Ascending aorta (tissue), 2 donors: ENCODE results near the gene UPP2. TPM values are rescaled to one million over a fixed set of nuclear protein-coding genes. Genes with fewer than 3 reads are reported as not detected.

Experiments used
- DNase-seq, 2 donors: peaks; one replicate each; pipeline ENCODE4 v3.0.0-alpha.2; 2019; ENCODE audit warnings: low spot score in 2 of 2
- H3K27ac ChIP-seq, 2 donors: fragments of 200-600 bp; sonication (generic); one replicate each; pipeline ENCODE4 v1.5.1; 2016 to 2017; ENCODE audit warnings: mild to moderate bottlenecking in 1 of 2
- H3K27me3 ChIP-seq: fragments of 200-600 bp; sonication (generic); one replicate; pipeline ENCODE4 v1.5.1; 2017
- H3K36me3 ChIP-seq, 2 donors: fragments of 200-600 bp; sonication (generic); one replicate each; pipeline ENCODE4 v1.5.1; 2016
- H3K4me1 ChIP-seq, 2 donors: fragments of 200-600 bp; sonication (generic); one replicate each; pipeline ENCODE4 v1.5.1; 2016 to 2017; ENCODE audit warnings: mild to moderate bottlenecking in 1 of 2
- H3K4me3 ChIP-seq, 2 donors: fragments of 200-600 bp; sonication (generic); one replicate each; pipeline ENCODE4 v1.5.1; 2016 to 2017; ENCODE audit warnings: mild to moderate bottlenecking in 1 of 2
- H3K9me3 ChIP-seq, 2 donors: fragments of 200-600 bp; sonication (generic); one replicate each; pipeline ENCODE4 v1.5.1; 2016
- intact Hi-C: fragments of 100-400 bp; cut with DNase I; formaldehyde crosslinking; loops from one replicate; pipeline ENCODE4 v1.15.1; 2023
- total RNA-seq: library from RNA; depleted of rRNA; stranded (reverse); fragments of >200 nt; gene quantifications from one replicate; pipeline ENCODE4 v1.1.0, GENCODE V29; 2016
- TF ChIP-seq, protein P1 (sequence below), 3 experiments: fragments of 200-600 bp in 2 of 3; fragments of 450-650 bp in 1 of 3; sonication (generic) in 2 of 3; IDR thresholded peaks; one replicate each; pipeline ENCODE4 v1.5.1; 2016 to 2019; ENCODE audit warnings: antibody characterized with exemption in 3 of 3, mild to moderate bottlenecking in 1 of 3, moderate library complexity in 1 of 3

UPP2 gene
- total RNA-seq, 1 donor from 2014 or later, result not detected

DNA sequence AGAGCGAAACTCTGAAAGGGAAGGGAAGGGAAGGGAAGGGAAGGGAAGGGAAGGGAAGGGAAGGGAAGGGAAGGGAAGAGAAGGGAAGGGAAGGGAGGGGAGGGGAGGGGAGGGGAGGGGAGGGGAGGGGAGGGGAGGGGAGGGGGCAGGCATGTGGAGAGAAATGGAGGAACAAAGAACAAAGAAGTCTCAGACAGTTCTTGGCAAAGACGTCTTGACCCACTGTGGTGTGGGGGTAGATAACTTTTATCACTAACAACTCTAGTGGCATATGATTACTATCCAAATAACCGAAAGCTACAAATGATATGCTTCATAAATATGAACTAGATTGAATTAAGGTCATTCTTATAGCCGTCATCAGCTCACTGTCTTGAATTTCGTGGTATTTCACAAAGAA is 3.2 kb downstream of the UPP2 start:
- Histone ChIP-seq H3K4me3 (no peak overlapping the region), H3K4me1 (no peaks in the 10 kb centered on the region), H3K9me3 (no peaks in the 10 kb centered on the region), H3K36me3 (no peaks in the 10 kb centered on the region), H3K27ac (no peak overlapping the region), H3K27me3 (no peaks in the 10 kb centered on the region)
- intact Hi-C loops, result no loop called here
- TF ChIP-seq, protein P1, sequence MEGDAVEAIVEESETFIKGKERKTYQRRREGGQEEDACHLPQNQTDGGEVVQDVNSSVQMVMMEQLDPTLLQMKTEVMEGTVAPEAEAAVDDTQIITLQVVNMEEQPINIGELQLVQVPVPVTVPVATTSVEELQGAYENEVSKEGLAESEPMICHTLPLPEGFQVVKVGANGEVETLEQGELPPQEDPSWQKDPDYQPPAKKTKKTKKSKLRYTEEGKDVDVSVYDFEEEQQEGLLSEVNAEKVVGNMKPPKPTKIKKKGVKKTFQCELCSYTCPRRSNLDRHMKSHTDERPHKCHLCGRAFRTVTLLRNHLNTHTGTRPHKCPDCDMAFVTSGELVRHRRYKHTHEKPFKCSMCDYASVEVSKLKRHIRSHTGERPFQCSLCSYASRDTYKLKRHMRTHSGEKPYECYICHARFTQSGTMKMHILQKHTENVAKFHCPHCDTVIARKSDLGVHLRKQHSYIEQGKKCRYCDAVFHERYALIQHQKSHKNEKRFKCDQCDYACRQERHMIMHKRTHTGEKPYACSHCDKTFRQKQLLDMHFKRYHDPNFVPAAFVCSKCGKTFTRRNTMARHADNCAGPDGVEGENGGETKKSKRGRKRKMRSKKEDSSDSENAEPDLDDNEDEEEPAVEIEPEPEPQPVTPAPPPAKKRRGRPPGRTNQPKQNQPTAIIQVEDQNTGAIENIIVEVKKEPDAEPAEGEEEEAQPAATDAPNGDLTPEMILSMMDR (IDR thresholded peaks at IDR 0.05), result no peak
- DNase-seq, result no peak

DNA sequence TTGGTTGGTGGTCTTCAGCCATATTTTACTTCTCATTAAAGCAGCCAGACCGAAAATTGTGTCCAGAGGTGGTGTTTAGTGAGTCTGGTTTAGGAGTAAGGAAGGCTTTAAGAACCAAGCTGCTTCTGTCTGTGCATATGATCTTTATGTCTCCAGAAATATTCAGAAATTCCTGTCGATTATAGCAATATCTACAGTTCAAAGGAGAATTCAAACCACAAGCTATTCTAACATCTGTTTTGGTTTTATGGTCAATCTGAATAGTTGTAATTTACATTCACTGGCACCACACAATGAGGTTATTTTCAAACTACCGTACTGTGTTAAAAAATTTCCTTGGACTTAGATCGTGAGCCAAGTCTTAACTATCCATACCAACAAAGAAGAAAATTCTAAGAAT is 11.3 kb downstream of the UPP2 start:
- H3K4me3 ChIP-seq, result no peak overlapping the region
- no peak for DNase-seq
- H3K4me1 ChIP-seq, result no peaks in the 10 kb centered on the region
- H3K9me3 ChIP-seq, result no peaks in the 10 kb centered on the region
- intact Hi-C loops, result no loop called here
- no peaks in the 10 kb centered on the region for H3K27me3 ChIP-seq
- no peaks in the 10 kb centered on the region for H3K36me3 ChIP-seq
- no peak overlapping the region for H3K27ac ChIP-seq
- TF ChIP-seq, protein P1 (IDR thresholded peaks at IDR 0.05), result no peak

DNA sequence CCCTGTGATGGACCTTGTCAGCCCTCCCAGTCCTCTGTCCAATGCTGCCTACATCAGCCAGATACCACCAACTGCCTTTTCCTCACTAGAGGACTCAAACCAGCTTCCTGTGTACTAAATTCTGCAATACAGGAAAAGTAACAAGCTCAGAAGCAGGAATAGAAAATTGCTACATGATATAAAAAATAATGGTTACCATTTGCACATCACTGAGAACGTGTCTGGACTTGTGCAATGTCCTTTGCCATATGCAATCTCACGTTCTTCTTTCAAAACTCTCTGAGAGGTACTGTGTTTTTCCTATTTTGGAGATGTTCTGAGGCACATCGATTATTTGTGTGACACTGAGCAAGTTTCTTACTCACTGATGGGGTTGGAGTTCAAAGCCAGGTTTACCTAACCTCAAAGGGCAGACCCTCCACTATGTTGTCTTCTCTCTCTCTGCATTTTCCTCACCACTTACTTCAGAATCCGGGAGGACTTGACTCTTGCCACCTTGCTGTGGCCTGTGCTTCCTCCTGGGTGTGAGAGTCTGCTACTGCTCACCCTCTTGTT is 12.1 kb downstream of the UPP2 start:
- H3K4me1 ChIP-seq, result no peaks in the 10 kb centered on the region
- H3K36me3 ChIP-seq, result no peaks in the 10 kb centered on the region
- no peak overlapping the region for H3K4me3 ChIP-seq
- intact Hi-C loops, result no loop called here
- TF ChIP-seq, protein P1 (IDR thresholded peaks at IDR 0.05), result no peak
- no peak overlapping the region for H3K27ac ChIP-seq
- H3K9me3 ChIP-seq, result no peaks in the 10 kb centered on the region
- no peak for DNase-seq
- no peaks in the 10 kb centered on the region for H3K27me3 ChIP-seq

DNA sequence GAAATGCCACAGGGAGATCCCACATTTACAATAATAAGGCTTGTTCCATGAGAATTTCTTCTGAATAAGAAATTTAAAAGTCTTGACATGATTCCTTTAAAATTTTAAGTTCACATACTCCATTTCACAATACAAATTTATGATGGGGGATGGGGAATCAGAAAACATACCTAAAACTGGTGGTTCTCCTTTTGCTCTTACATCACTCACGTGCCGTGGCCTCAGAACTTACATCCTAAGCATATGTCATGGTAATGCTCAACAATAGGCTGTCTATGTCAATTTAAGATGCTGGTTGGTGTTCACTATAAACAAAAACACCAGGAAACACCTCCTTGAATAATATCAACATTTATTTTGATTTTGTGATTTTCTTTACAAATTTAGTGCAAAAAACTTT is 12.8 kb downstream of the UPP2 start:
- Histone ChIP-seq H3K27me3 (no peaks in the 10 kb centered on the region), H3K4me3 (no peak overlapping the region), H3K4me1 (no peaks in the 10 kb centered on the region), H3K27ac (no peak overlapping the region), H3K36me3 (no peaks in the 10 kb centered on the region), H3K9me3 (no peaks in the 10 kb centered on the region)
- no peak for DNase-seq
- TF ChIP-seq, protein P1 (IDR thresholded peaks at IDR 0.05), result no peak
- intact Hi-C loops, result no loop called here

DNA sequence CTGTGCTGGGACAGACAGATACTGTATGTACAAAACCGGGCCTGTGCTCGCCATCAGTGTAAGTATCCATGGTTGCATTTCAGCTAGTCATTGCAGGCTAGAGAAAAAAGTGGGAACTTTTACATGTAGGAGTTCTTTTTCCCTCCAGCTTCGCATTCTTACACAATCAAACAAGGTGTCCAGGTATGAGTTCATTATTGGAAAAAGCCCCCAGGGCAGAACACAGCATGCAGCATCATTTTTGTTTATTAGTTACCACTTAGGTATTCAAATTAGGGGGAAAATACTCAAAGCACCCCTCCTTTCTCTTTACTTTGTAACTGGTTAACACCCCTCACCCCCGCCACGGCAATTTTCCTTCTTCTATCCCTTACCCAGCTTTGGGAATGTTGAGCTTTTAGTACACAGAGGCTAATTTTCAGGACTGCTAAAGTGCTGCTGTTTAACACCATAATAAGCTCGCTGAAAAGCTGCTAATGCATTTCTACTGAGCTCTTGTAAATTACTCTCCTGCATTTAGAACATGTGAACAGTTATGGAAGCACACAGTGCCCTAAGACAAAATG is 13.6 kb downstream of the UPP2 start:
- DNase-seq, result no peak
- Histone ChIP-seq H3K9me3 (no peaks in the 10 kb centered on the region), H3K27ac (no peak overlapping the region), H3K36me3 (no peaks in the 10 kb centered on the region), H3K27me3 (no peaks in the 10 kb centered on the region), H3K4me3 (no peak overlapping the region), H3K4me1 (no peaks in the 10 kb centered on the region)
- intact Hi-C loops, result no loop called here
- TF ChIP-seq, protein P1 (IDR thresholded peaks at IDR 0.05), result no peak

DNA sequence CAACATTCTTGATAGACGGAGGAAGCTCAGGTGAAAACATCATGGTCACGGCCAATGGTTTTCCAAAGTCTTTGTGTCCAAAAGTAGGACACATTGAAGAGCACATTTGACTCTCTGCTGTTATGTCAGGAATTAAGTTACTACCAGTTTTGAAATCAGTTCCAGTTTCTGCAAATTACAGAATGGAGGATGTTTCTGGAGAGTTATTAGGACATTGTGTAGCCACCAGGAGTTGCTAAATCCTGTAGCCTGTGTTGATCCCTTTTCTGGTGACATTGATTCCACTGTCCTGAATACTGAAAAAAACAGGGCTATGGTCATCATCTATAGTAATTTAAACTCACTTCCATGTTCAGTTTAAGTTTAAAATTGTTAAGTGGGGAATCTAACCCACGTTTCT is 15.3 kb downstream of the UPP2 start:
- intact Hi-C loops, result no loop called here
- H3K9me3 ChIP-seq, result no peaks in the 10 kb centered on the region
- H3K27ac ChIP-seq, result no peak overlapping the region
- TF ChIP-seq, protein P1 (IDR thresholded peaks at IDR 0.05), result no peak
- no peaks in the 10 kb centered on the region for H3K4me1 ChIP-seq
- no peak overlapping the region for H3K4me3 ChIP-seq
- DNase-seq, result no peak
- no peaks in the 10 kb centered on the region for H3K36me3 ChIP-seq
- no peaks in the 10 kb centered on the region for H3K27me3 ChIP-seq
